Measurements from ENCODE around the gene ILK.
A peak's percentile ranks its signal among the peaks of the same experiment; 100 is the strongest.

DNA sequence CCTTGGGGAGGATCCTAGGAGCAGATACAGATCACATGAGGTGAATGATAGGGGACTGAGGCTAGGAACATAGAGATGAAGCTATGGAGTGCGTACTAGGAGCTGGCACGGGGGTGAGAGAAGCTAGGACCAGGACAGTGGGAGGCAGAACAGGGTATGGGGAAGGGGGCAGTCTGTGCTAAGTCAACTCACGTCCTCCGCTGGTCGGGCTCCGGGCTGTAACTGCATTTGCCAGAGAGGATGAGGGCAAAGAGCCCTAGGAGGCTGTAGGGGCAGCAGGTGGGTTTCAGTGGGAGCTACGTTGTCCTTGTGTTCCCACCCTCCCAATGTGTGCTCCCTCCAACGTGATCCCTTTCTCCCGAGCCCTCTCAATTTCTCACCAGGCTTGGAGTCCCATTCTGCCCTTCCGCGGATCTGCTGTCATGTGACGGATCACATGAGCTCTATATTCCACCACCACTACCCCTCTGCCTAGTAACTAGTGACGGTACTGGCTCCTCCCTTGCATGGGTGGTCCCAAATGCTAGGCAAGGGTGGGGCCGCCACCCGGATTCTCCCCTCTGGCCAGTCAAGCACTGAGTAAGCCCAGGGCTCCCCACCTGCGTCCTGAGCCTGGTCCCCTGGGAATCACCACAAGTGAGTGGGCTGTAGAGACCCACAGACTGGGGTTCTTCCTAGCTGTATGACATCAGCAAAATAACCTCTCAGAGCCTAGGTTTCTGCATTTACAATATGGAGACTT, 15.6 kb downstream of the ILK start, which contains the start of gene TPP1:
- TF ChIP-seq, protein P1, sequence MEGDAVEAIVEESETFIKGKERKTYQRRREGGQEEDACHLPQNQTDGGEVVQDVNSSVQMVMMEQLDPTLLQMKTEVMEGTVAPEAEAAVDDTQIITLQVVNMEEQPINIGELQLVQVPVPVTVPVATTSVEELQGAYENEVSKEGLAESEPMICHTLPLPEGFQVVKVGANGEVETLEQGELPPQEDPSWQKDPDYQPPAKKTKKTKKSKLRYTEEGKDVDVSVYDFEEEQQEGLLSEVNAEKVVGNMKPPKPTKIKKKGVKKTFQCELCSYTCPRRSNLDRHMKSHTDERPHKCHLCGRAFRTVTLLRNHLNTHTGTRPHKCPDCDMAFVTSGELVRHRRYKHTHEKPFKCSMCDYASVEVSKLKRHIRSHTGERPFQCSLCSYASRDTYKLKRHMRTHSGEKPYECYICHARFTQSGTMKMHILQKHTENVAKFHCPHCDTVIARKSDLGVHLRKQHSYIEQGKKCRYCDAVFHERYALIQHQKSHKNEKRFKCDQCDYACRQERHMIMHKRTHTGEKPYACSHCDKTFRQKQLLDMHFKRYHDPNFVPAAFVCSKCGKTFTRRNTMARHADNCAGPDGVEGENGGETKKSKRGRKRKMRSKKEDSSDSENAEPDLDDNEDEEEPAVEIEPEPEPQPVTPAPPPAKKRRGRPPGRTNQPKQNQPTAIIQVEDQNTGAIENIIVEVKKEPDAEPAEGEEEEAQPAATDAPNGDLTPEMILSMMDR (IDR thresholded peaks at IDR 0.05): no peak
- TF ChIP-seq POLR2A (IDR thresholded peaks at IDR 0.05): peak in 1 of 2 donors; percentile 88

Data from thyroid gland (tissue), 4 donors.